HG03520 (cell line): ENCODE measurements around the gene PAEP.
"Not testable (repeated sequence)": the region's sequence is repeated elsewhere in the genome, so short reads cannot be mapped to it uniquely, and the experiment has no call there.

Source experiments
- ATAC-seq: cut with Tn5 transposase; IDR thresholded peaks from one replicate; pipeline ENCODE4 v1.9.1; 2021; ENCODE audit warnings: mild to moderate bottlenecking, moderate library complexity; ENCODE audit not compliant: unreplicated experiment

Gene PAEP

DNA sequence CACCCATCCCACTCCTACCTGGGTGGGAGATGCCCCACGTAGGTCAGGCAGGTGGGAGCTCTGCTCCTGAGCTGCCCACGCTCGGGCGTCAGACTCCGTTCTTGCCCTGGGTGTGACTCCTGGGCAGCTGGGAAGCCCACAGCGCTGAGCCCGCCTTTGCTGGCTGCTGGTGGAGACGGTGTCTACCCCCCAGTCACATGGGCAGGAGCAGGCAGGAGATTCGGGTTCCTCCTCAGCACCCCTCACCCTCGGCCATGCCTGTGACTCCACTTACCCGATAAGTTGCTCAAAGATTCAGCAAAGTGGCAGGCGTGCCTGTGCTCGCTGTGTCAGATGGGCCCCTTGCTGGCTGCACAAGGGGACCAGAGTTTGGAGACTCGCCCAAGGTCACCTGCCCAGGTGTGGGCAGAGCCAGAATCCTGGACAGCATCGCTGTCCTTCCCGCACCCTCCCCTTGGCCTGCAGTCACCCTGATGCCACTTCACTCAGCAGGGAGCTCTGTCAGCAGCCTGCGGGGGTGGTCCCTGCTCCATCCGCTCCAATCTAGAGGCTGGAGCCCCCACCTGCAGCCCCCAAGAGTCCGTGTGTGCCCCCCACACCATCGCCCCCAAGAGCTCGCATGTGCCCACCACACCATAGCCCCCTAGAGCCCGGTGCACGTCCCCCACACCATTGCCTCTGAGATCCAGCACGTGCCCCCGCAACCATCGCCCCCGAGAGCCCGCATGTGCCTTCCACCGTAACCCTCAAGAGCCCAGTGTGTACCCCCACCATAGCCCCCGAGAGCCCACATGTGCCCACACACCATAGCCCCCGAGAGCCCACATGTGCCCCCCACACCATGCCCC, 36.1 kb upstream of the PAEP start:
- no peak for ATAC-seq

DNA sequence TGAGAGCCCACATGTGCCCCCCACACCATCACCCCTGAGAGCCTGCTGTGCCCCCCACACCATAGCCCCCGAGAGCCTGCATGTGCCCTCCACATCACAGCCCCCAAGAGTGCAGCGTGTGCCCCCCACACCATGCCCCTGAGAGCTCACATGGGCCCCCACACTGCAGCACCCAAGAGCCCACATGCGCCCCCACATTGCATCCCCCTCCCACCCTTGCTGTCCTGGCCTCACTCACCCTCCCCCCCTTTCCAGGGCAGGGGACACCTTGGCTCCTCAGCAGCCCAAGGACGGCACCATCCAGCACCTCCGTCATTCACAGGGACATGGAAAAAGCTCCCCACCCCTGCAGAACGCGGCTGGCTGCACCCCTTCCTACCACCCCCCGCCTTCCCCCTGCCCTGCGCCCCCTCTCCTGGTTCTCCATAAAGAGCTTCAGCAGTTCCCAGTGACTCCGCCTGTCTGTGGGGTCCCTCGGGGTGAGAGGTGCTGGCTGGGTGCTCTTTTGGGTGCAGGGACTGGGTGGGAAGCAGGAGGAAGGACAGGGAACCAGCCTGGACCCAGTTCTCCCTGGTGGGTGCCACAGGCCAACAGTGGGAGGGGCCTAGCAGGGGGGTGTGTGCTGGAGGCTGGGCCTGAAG, 35.3 kb upstream of the PAEP start:
- no peak for ATAC-seq

DNA sequence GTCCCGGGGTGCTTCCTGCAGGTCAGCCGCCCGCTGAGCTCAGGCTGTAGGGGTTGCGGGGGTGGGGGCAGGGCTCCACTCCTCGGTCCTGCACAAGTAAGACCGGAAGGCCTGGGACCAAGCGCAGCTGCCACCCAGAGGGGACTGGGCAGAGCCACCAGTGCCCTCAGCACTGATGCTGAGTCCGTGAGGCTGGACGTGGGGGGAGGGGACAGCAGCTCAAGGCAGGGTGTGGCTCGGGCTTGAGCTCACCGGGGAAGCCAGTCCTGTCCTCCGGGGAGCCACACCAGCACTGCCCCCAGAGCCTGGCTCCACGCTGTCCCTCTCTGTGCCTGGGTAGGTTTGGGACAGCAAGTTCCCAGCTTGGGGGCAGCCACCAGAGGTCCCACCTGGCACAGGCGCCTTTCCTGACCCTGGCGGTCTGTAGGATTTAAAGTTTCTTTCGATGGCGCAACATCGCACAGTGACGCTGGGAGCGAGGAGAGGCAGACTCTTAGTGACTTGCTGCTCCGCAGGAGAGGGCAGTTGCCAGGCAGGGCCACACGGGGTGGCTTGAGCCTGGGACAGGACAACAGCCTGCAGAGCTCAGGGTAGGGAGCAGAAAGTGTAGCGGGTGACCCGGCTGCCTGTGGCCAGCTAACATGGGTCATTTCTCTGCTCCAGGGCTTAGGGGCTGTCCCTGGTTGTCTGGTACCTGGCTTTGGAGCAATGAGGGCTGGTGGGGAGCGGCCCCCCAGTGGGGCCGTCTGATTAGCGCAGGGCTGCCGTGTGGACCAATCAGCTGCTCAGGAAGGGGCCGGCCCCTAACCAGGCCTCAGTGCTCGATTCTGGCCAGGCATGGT, 34.6 kb upstream of the PAEP start:
- no peak for ATAC-seq

DNA sequence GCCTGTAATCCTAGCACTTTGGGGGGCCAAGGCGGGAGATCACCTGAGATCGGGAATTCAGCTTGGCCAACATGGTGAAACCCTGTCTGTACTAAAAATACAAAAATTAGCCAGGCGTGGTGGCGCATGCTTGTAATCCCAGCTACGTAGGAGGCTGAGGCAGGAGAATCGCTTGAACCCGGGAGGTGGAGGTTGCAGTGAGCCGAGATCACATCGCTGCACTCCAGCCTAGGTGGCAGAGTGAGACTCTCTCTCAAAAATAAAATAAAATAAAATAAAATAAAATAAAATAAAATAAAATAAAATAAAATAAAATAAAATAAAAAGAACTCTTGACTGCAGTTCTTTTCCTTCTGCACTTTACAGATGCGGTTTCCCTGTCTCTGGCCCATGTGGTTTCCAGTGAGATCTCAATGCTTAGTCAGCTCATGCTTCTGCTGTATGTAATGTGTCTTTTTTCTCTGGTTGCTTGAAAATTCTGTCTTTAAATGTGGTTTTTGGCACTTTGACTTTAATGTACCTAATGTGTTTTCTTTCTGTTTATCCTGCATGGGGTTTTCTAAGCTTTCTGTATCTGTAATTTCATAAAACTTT, 32.6 kb upstream of the PAEP start:
- not testable (repeated sequence) for ATAC-seq

DNA sequence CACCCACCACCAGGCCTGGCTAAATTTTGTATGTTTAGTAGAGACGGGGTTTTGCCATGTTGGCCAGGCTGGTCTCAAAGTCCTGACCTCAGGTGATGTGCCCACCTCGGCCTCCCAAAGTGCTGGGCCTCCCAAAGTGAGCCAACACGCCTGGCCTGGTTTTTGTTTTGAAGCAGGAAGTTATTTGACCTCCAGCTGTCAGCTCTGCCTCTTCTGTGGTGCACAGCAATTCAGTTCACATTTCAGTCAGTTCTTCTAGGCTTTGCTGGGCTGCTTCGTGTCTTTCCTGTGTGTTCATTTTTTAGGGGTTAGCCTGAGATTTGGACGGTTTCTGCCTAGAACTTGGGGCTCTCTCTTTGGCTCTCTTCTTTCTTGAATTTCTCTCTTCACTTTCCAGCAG, 31.4 kb upstream of the PAEP start:
- ATAC-seq, result no peak

DNA sequence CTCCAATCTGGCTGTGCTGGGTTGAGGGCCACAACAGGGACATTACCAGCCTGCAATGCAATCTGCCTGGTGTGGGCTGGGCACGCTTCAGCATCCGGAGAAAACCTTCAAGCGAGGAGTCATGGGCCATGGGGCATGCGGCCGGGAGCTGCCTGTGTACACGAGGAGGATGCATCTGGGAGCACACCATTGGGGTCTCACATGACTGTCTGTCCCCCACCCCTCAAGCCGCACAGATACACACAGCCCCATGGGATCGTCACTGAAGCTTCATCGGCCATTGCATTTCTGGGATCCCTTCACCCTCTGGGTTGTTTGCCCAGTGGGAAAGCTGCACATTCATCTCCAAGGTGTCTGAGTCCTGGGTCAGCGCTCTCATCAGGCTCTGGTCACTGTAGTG, 30.5 kb upstream of the PAEP start:
- ATAC-seq, result no peak

DNA sequence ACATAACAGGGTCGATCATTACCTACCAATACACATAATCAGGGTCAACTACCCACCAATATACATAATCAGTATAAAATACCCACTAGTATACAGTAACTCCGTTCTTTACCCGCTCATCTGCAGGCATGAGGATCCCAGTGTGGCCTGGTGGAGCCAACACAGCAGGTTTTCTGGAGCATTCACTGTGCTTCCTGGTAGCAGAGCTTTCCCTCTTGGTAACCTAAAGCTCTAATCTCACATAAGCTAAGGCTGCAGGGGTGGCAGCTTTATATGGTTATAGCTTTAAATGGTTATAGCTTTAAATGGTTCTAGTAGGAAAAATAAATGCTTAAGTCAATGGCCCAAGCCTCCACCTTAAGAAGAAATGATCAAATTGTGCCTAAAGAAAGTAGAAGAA, 28.4 kb upstream of the PAEP start:
- ATAC-seq, result no peak

DNA sequence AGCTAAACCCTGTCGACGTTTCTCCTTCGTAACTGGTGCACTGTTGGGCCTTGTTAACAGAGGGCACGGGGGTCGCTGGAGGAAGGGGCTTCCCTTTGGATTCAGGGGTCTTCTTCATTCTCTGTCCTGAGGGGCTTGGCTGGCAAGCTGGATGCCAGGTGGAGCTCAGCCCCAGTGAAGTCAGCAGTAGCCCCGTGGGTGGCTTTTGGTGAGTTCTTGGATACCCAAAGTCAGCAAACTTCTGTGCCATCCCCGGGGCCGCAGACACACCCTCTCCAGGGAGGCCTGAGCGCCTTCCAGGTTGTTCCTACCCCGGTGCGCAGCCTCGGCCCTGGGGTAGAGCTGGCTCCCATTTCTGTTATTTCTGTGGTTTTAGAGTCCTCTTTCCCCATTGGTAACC, 27.9 kb upstream of the PAEP start:
- ATAC-seq, result no peak

DNA sequence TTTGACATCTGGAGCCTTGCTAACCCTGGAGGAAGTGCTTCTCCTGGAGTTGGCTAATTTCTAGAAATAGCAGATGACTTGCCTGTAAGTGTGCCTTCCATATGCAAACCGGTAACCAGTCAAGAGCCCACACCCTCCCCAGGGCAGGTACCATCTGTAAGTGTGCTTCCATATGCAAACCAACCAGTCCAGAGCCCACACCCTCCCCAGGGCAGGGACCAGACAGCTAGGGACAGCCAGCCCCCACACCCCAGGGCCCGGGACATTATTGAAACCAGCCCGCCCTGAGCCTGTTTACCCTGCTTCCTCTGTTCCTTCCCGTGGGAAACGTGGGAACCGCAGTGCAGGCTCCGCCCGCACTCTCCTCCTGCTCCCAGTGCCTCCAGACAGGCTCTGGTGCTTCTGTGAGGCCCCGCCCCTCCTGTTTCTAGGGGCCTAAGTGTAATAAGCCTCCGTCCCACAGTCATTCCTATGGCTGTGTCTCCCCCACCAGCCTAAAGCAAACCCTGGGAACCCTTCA, 27.3 kb upstream of the PAEP start:
- ATAC-seq, result not testable (repeated sequence)

DNA sequence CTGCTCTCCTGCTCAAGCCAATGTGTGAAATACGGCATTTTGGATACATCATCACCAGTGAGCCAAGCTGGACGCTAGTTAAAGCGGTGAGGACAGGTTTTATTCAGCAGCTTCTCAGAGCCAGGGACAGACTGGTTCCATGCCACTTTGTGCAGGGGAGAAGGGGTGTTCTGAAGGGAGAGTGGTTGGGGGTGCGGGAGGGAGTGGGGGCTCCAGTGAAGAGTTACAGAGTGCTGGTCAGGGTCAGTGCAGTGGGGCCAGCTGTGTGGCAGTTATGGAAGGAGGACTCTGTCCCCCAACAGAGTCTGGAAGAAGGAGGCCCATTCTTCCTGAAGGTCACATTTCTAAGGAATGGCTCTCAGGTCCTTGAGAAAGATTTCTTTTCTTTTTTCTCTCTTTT, 26.7 kb upstream of the PAEP start:
- ATAC-seq, result not testable (repeated sequence)

DNA sequence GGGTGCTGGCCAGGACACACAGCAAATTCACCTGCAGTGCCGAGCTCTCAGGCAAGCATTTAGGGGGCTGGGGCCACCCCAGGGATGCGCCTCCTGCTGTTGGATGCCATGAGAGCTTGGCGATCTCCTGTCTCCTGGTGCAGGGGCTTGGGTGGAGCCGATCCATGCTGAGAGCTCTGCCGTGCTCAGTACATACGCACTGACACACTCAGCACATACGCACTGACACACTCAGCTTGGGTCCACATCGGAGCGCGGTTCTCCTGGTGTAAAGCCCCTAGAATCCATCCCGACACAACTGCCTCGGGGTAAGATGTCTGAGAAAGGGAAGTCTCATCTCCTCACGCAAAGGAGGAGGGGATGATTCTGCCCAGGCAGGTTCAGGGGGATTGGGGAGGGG, 25.9 kb upstream of the PAEP start:
- not testable (repeated sequence) for ATAC-seq

DNA sequence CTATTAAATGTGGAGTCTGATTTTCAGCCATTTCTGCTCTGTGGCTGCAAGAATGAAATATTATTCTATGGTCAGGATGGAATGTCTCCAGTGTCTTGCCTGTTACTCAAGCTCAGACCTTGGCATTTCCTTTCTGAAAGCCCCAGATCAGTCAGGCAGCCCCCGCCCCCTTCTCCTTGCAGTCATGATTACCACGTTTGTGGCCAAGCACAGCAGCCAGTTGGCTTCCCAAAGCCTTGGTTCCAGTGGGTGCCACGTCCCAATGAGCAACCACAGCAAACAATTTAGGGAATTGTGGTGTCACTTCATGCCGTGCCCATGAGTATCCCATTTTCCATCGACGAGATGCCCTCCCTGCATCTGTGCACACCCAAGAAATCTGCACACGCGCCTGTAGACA, 25.3 kb upstream of the PAEP start:
- ATAC-seq, result no peak

DNA sequence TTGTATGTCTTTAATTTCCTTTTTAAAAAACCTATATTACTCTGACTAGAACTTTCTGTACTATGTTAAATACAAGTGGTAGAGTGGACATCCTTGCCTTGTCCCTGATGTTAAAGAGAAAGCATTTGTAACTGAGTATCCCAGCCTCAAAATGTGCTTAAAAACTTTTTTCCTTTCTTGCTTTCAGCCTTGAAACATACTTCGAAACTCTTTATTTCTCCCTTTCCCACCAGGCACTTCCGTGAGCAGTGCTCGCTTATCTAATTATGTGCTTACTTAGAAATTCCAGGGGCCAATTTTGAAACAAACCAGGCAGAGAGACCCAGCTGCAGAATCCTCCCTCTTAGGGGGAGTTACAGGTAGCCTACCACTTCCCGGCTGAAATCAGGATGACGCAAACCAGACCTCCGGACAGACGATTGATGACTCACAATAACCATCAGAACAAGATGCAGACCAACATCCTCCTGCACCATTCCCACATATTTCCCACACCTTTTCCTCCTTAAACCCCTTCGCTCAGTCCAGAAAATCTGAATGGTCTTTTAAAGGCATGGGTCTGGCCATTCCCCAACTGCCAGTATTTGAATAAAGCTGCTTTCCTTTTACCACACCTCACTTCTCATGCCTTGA, 18.2 kb upstream of the PAEP start:
- ATAC-seq, result not testable (repeated sequence)

DNA sequence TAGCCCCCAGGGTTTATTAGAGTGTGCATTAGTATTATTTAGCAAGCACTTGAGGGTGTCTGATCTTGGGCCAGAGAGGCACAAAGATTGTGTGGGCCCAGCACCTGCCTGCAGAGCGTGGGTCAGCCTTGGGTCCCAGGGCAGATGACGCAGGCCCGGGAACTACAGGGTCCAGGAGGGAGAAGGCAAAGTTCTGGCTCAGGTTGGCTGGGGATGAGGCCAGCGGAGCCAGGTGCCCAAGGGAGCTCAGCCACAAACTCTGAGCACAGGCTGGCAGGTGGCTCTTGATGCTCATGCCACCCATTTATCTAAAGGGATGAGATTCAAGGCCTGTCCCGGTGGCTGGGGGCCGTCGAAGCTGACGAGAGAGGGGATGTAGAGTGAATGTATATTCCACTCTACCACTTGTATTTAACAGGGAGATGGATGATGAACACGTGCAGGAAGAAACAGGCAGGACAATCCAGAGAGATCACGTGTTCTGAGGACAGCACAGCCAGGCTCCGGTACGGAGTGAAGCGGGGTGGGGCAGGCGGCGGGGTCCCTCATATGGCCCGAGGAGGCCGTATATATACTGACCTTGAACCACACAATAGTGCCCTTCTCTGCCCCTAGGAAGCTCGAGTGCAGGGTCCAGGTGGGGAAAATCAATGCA, 16.4 kb upstream of the PAEP start:
- no peak for ATAC-seq

DNA sequence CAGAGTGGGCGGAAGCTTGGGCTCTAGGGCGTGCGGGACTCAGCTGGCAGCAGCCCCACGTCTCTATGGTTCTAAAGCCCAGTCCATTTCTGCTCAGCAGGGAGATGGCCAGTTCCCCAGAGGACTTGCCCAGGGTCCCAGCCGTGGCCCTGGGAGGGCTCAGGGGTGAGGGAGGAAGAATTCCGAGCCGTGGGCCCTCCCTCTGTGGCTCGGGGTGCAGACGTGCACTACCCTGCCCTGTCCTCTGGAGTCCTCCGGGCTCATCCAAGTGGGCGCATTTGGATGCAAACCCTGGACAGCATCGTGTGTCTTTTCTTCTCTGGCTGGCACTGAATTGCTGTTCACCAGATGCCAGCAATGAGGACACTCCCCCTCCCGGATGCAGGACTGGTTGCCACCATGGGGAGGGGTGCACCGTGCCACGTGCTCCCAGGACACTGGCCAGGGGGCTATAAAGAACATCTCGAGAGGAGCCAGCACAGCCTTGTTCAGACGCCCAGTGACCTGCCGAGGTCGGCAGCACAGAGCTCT, 15.8 kb upstream of the PAEP start, which contains the start of gene OBP2A:
OBP2A (plus strand) TSS at position 481 of the 531 bp plus-strand sequence. CDS start 55 bp downstream, outside the sequence.
- not testable (repeated sequence) for ATAC-seq

DNA sequence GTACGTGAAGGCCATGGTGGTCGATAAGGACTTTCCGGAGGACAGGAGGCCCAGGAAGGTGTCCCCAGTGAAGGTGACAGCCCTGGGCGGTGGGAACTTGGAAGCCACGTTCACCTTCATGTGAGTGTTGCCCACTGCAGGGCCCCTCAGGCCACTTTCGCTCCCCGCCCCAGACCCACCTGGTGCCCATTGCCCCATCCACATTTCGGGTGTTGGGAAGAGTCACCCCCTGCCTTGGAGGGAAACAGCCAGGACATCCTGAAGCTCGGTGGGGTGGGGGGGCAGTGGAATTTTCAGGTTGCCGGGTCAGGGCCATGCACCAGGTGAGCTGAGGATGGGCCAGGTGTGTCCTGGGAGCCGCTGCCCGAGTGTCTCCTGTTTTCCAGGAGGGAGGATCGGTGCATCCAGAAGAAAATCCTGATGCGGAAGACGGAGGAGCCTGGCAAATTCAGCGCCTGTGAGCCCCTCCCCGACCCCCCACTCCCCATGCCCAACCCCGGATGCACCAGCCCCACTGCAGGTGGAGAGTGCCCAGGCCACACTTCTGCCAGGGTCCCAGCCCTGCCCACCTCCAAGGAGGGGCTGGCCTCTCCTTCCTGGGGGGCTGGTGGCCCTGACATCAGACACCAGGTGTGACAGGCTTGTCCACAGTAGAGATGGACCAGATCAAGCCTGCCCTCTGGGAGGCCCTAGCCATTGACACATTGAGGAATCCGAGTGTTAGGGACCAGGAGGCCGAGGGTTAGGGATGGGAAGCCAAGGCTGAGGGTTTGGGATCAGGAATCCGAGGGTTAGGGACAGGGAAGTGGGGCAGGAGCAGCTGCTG, 14.6 kb upstream of the PAEP start:
- ATAC-seq, result not testable (repeated sequence)

DNA sequence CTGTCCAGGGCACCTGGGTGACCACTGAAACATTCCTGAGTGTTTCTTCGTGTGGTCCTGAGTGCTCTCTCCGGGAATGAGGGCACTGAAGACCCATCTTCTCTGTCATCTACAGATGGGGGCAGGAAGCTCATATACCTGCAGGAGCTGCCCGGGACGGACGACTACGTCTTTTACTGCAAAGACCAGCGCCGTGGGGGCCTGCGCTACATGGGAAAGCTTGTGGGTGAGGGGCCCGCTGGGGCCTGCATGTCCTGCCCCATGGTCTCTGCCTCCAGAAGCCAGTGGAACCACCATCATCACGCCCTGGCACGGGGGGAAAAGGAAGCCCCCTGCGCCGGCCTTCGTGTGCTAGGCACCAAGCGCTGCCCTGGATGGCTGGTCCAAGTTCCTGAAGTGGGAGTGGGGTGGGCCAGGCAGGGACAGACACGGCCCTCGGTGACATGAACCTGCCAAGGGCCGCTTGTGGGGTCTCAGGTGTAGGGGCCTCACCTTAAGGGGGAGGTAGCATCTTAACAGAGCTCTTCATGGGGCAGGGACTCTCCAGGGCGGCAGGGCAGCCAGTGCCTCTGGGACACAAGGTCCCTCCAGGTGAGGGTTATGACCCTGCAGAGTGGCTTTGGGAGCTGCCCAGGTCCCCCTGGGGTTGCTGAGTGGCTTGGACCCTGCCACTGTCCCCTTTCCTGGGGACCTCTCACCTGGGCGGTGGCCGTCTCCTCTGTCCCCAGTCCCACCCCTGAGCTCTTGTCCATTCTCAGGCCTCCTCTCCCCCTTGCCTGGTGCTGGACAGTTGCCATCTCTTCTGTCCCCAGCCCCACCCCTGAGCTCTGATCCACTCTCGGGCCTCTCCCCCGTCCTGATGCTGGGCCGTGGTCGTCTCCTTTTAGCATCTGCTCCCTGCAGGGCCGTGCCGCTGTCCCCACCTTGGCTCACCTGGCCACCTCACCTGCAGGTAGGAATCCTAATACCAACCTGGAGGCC, 13.5 kb upstream of the PAEP start:
- no peak for ATAC-seq
